Measurements from ENCODE around the gene ALX4.

DNA sequence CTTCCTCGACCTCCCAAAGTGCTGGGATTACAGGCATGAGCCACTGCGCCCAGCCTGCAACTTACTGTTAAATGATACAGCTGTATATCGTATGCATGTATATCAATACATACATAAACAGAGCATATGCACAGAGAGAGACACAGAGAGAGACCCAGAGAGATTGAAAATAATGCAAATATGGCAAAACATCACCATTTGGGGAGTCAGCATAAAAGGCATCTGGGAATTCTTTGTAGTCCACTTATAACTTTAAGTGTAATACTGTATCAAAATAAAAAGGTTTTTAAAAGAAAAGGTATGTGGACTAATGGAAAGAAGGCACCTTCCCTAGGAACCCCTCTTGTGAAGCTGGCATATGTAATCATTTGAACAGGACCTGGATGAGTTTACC, 21.8 kb downstream of the ALX4 start:
- TF ChIP-seq ZBED1 (IDR thresholded peaks at IDR 0.05) (no peak), CREB1 (IDR thresholded peaks at IDR 0.05) (no peak), CREB1 (CRISPR knock-in tag; IDR thresholded peaks at IDR 0.05) (no peak), TCF3 (CRISPR knock-in tag; IDR thresholded peaks at IDR 0.05) (no peak), SRF (CRISPR knock-in tag; IDR thresholded peaks at IDR 0.05) (no peak)
- TF ChIP-seq, protein P1, sequence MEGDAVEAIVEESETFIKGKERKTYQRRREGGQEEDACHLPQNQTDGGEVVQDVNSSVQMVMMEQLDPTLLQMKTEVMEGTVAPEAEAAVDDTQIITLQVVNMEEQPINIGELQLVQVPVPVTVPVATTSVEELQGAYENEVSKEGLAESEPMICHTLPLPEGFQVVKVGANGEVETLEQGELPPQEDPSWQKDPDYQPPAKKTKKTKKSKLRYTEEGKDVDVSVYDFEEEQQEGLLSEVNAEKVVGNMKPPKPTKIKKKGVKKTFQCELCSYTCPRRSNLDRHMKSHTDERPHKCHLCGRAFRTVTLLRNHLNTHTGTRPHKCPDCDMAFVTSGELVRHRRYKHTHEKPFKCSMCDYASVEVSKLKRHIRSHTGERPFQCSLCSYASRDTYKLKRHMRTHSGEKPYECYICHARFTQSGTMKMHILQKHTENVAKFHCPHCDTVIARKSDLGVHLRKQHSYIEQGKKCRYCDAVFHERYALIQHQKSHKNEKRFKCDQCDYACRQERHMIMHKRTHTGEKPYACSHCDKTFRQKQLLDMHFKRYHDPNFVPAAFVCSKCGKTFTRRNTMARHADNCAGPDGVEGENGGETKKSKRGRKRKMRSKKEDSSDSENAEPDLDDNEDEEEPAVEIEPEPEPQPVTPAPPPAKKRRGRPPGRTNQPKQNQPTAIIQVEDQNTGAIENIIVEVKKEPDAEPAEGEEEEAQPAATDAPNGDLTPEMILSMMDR (IDR thresholded peaks at IDR 0.05 in 2 of 3, conservative IDR thresholded peaks at IDR 0.05 in 1 of 3; ENCODE audit: insufficient read depth in 2 of 3, low read depth in 1 of 3, low read length in 3 of 3) = no peak
